NCI-H128 (cell line): ENCODE measurements around the gene NT5DC3.

Experiments
- DNase-seq: peaks from one replicate; lab custom pipeline; 2025; ENCODE audit not compliant: unreplicated experiment; lab: John Stamatoyannopoulos, UW

NT5DC3 gene

GRCh38 chr12:103756443-103756842 lies 84.6 kb downstream of the NT5DC3 start:
- DNase-seq = no peak

GRCh38 chr12:103755425-103755824 lies 85.6 kb downstream of the NT5DC3 start:
- no peak for DNase-seq

- no peak for DNase-seq
These were observed 89.4 kb downstream of the NT5DC3 start for GRCh38 chr12:103751600-103751999.

GRCh38 chr12:103751171-103751570 lies 89.9 kb downstream of the NT5DC3 start:
- no peak for DNase-seq

- no peak for DNase-seq
These were observed 92.2 kb downstream of the NT5DC3 start for GRCh38 chr12:103748875-103749274.

- DNase-seq = no peak
These were observed 93.0 kb downstream of the NT5DC3 start for GRCh38 chr12:103748002-103748401.

GRCh38 chr12:103745962-103746361 lies 95.1 kb downstream of the NT5DC3 start:
- no peak for DNase-seq

GRCh38 chr12:103743788-103744187 lies 97.2 kb downstream of the NT5DC3 start:
- no peak for DNase-seq

GRCh38 chr12:103742349-103742932 lies 98.6 kb downstream of the NT5DC3 start:
- peak; percentile 8 for DNase-seq

- no peak for DNase-seq
These were observed 103.2 kb downstream of the NT5DC3 start for GRCh38 chr12:103737881-103738280.

- no peak for DNase-seq
These were observed 104.5 kb downstream of the NT5DC3 start for GRCh38 chr12:103736572-103736971.

- no peak for DNase-seq
These were observed 105.7 kb downstream of the NT5DC3 start for GRCh38 chr12:103735291-103735690.

GRCh38 chr12:103734863-103735262 lies 106.2 kb downstream of the NT5DC3 start:
- no peak for DNase-seq

GRCh38 chr12:103731539-103731938 lies 109.5 kb downstream of the NT5DC3 start:
- no peak for DNase-seq

GRCh38 chr12:103729499-103729898 lies 111.5 kb downstream of the NT5DC3 start:
- no peak for DNase-seq

- no peak for DNase-seq
These were observed 112.7 kb downstream of the NT5DC3 start for GRCh38 chr12:103728323-103728722.

GRCh38 chr12:103727638-103728037 lies 113.4 kb downstream of the NT5DC3 start:
- DNase-seq = no peak

- no peak for DNase-seq
These were observed 115.6 kb downstream of the NT5DC3 start for GRCh38 chr12:103725398-103725797.
